GM18951 (cell line): ENCODE results near the gene ERN1.

Source experiments
- POLR2A ChIP-seq: IDR thresholded peaks from 4 replicates; pipeline ENCODE4 v1.6.1; 2011; ENCODE audit warnings: mild to moderate bottlenecking; ENCODE audit not compliant: insufficient read length, insufficient read depth; ENCODE audit errors: extremely low read depth
- in situ Hi-C: fragments of 300-500 bp; cut with MboI; formaldehyde crosslinking; loops from one replicate; pipeline ENCODE4 v1.12.0; 2022; ENCODE audit warnings: low sequenced_read_pairs, mixed read lengths, inconsistent platforms; ENCODE audit not compliant: unreplicated experiment

ERN1 gene

DNA sequence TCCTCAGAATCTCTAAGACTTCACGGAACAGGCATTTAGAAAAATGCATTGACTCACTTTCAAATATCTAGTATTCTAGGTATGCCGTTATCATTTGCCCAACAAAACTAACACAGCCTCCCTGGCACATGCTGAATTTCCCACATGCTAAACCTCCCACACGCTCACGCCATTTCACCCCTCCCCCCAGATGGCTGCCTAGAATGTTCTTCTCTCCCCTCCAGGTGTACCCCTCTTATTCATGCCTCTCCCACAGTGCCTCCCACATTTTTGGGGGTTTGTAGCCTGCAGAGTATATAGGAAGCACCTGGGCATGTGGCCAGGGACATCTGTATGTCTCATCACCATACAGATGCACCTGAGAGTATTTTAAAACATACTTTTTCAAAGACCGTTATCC lies 71.3 kb downstream of the ERN1 start:
- in situ Hi-C loops = no loop called here
- no peak for TF ChIP-seq POLR2A

DNA sequence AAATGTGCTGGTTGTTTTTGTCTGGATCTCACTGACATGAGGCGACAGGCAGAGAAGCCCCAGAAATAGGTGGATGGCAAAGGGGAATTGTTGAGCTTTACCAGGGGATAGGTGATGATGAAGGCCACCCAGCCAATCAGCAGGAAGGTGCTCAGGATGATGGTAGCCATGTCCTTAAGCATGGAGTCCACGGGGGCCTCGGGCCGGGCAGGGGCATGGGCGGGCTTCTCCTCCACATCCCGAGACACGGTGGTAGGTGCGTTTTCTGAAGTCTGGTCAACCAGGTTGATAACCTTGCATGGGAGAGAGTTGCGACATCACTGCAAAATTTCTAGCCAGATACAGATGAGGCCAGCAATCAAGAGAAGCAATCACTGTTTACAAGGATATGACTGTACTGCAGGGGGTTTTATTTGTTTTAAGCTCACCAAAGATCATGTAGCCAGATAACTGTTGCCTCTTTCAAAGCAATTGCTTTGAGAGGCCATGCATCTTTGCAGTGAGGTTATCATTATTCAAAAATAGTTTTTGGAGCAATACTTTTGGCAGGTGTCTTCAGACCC lies 72.2 kb downstream of the ERN1 start:
- TF ChIP-seq POLR2A = no peak
- in situ Hi-C loops = no loop called here

- in situ Hi-C loops = no loop called here
These were observed 73.5 kb downstream of the ERN1 start for GRCh38 chr17:64056269-64057005.

DNA sequence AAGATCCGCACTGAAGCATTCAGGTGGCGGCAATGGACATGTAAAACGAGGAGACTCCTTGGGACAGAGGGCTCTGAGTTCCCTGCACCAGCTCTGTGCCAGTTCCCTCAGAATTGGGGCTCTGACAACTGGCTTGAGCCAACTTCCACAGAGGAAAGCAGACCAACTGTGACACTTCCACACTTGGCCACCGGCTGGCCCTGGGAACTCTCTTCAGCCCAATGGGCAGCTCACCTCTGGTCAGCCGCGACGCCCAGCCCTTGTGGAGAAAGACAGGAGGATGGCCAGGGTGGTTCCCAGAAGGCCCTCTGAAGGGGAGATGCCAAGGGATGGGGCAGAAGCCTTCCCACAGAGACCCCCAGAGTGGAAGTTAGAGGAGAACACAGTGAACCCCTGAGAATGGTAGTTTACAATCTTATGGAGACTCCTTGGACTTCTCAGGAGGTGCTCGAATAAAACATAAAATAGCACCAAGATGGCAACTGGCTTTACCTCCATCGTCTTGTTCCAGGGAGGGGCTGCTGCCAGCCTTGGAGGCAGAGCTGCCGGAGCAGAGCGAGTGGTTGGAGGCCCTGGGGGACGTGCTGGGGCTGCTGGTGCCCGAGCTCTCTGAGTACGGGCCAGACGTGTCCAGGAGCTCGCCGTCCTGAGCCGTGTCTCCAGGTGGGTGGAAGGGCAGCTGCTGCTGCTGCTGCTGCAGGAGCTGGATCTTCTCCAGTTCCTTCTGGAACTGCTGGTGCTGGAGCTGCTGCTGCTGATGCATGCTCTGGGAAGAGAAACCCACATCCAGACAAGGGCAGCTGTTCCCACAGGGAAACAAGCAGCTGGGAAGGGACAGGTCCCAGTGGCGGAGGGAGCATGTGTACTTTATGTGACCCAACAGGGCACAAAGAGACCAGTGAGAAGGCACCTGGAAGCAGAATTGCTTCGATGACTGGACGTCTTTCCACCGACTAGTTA lies 74.5 kb downstream of the ERN1 start:
- TF ChIP-seq POLR2A = no peak

More at GRCh38 chr17:64056269-64057005, 73.5 kb downstream of the ERN1 start:
- TF ChIP-seq POLR2A = no peak

GRCh38 chr17:64054304-64054703 lies 75.6 kb downstream of the ERN1 start:
- in situ Hi-C loops = no loop called here
- no peak for TF ChIP-seq POLR2A

More for the DNA sequence above, 74.5 kb downstream of the ERN1 start:
- in situ Hi-C loops = no loop called here

DNA sequence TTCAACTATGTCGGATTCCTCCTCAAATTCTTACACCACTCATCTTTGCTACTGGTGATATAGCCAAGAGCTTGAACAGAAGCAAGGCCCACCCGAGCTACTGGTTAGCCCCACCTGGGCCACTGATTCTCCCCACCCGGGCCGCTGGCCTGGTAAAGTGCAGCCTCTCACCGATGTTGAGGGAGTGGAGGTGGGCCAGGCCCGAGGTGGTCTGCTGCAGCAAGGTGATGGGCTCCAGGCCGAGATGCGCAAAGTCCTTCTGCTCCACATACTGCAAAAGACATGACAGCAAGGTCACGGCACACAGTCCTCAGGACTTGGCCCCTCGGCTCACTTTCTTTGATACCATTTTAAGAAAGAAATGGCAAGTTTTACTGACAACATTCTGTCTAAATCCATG lies 76.8 kb downstream of the ERN1 start:
- in situ Hi-C loops = no loop called here
- no peak for TF ChIP-seq POLR2A

DNA sequence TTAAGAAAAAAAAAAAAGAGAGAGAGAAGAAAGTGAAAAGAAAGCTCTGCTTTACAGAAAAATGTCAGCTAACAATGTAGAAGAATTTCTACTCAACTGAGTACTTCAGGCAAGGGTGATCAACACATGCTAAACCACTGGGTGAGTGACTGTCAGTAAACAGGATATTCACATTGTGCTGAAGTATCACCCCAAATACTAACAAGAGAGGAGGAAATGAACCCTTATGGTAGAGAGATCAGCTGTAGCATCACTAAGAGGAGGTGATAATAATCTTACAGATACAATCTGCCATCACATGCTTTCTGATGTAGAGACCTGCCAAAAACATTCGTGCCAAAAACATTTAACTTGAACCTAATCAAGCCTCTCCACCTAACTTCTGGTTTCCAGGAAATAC lies 78.8 kb downstream of the ERN1 start:
- TF ChIP-seq POLR2A = no peak

DNA sequence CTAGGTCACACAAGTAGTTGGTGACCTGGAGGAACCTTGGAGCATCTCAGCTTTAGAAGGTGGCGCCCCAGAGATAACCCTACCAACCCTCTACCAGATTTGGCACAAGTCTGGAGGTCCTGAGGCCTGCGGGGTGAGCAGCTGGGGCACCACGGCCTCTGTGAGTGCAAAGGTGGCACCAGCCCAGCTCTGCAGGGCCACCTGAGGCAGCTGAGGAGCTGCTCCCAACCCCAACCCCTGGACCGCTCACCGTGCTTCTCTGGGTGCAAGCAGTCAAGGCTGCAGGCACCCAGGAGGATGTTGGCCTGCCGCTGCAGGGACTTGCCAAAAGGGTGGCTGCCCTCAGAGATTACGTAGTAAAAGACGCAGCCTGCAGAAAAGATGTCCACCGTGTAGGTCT lies 81.1 kb downstream of the ERN1 start:
- in situ Hi-C loops = loop anchor here (25.0 kb wide), 1 partner anchor 238 kb away; no protein-coding TSS in a partner anchor
- TF ChIP-seq POLR2A = no peak

More for the DNA sequence above, 78.8 kb downstream of the ERN1 start:
- in situ Hi-C loops = no loop called here

DNA sequence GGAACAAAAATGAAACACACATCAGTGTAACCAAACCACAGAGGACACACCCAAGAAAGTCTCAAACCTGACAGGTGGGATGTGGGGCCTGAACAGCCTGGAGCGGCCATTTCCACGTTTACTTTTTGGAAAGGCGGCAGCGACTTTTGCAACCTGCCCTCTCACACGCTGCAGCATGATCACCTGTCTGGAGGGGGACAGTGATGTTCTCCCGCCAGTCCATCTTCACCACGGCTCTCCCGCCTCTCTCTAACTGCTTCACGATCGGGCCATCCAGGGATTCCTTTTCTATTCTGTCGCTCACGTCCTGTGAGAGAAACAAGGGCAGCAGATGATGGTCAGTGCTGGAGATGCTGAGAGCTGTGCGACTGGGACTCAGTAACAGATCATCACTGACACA lies 84.8 kb downstream of the ERN1 start:
- in situ Hi-C loops = loop anchor here (25.0 kb wide), 1 partner anchor 242 kb away; no protein-coding TSS in a partner anchor
- no peak for TF ChIP-seq POLR2A

GRCh38 chr17:64042700-64043485 lies 87.1 kb downstream of the ERN1 start:
- no peak for TF ChIP-seq POLR2A
- in situ Hi-C loops = loop anchor here (25.0 kb wide), 1 partner anchor 244 kb away; no protein-coding TSS in a partner anchor

GRCh38 chr17:64041912-64042311 lies 88.0 kb downstream of the ERN1 start:
- in situ Hi-C loops = loop anchor here (25.0 kb wide), 1 partner anchor 245 kb away; no protein-coding TSS in a partner anchor
- TF ChIP-seq POLR2A = no peak

DNA sequence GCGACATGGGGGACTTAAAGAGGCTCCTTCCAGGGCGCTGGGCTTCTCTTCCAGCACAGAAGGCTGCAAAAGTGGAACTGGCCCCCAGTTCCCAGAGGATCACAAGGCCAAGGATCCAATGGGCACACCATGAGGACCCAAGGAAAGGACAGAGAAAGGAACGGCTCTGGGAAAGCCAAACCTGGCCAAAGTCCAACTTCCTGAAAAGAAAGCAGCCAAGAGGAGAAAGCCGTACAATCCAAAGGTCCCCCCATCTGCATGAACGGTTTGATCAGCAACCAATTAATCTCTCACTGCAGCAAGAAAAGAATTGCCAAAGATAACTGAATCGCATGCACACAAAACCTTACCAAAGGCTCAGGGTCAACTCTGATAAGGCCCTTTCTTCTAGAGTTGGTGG lies 89.7 kb downstream of the ERN1 start:
- in situ Hi-C loops = loop anchor here (25.0 kb wide), 1 partner anchor 247 kb away; no protein-coding TSS in a partner anchor
- TF ChIP-seq POLR2A = no peak
